HEK293T (cell line): ENCODE results near the gene FDPS.

ENCODE experiments used
- CTCF ChIA-PET: fragments of 350-600 bp; formaldehyde crosslinking; extraction: SDS; loops from one replicate; lab custom pipeline; 2021; ENCODE audit warnings: antibody characterized with exemption, inconsistent platforms; lab: Yijun Ruan, JAX
- POLR2A ChIA-PET: fragments of 350-600 bp; formaldehyde crosslinking; extraction: SDS; loops from one replicate; lab custom pipeline; 2020; ENCODE audit warnings: antibody characterized with exemption, inconsistent platforms; lab: Yijun Ruan, JAX
- DNase-seq: peaks from one replicate; pipeline ENCODE4 v3.0.0; 2012; ENCODE audit warnings: mixed read lengths; ENCODE audit errors: extremely low spot score
- ARNT ChIP-seq: fragments of 450-650 bp; IDR thresholded peaks from 2 replicates; pipeline ENCODE4 v1.6.1; 2017; ENCODE audit warnings: mild to moderate bottlenecking
- BHLHE40 ChIP-seq: fragments of 450-650 bp; IDR thresholded peaks from 2 replicates; pipeline ENCODE4 v1.6.1; 2016; ENCODE audit warnings: mild to moderate bottlenecking, moderate library complexity, borderline replicate concordance
- CTBP1 ChIP-seq: fragments of 450-650 bp; IDR thresholded peaks from 2 replicates; pipeline ENCODE4 v1.6.1; 2016; ENCODE audit warnings: borderline replicate concordance
- ELF4 ChIP-seq: fragments of 450-650 bp; IDR thresholded peaks from 2 replicates; pipeline ENCODE4 v1.6.1; 2017; ENCODE audit warnings: antibody characterized with exemption
- FOXA1 ChIP-seq: fragments of 450-650 bp; IDR thresholded peaks from 2 replicates; pipeline ENCODE4 v1.6.1; 2016; ENCODE audit warnings: mild to moderate bottlenecking
- FOXK2 ChIP-seq: fragments of 450-650 bp; IDR thresholded peaks from 2 replicates; pipeline ENCODE4 v1.6.1; 2016; ENCODE audit warnings: mild to moderate bottlenecking
- FOXM1 ChIP-seq: fragments of 450-650 bp; IDR thresholded peaks from 2 replicates; pipeline ENCODE4 v1.6.1; 2017; ENCODE audit warnings: mild to moderate bottlenecking, borderline replicate concordance
- HDGF ChIP-seq: fragments of 450-650 bp; IDR thresholded peaks from 2 replicates; pipeline ENCODE4 v1.6.1; 2017; ENCODE audit warnings: antibody characterized with exemption, borderline replicate concordance
- L3MBTL2 ChIP-seq: fragments of 450-650 bp; conservative IDR thresholded peaks from 2 replicates; pipeline ENCODE4 v1.6.1; 2016; ENCODE audit warnings: mild to moderate bottlenecking
- LEF1 ChIP-seq: fragments of 450-650 bp; IDR thresholded peaks from 2 replicates; pipeline ENCODE4 v1.6.1; 2017; ENCODE audit warnings: mild to moderate bottlenecking, borderline replicate concordance
- NFRKB ChIP-seq: fragments of 450-650 bp; IDR thresholded peaks from 2 replicates; pipeline ENCODE4 v1.6.1; 2016; ENCODE audit warnings: mild to moderate bottlenecking, moderate library complexity
- SP1 ChIP-seq: fragments of 450-650 bp; IDR thresholded peaks from 2 replicates; pipeline ENCODE4 v1.6.1; 2017
- SUZ12 ChIP-seq: fragments of 450-650 bp; IDR thresholded peaks from 2 replicates; pipeline ENCODE4 v1.6.1; 2016; ENCODE audit warnings: mild to moderate bottlenecking
- TARDBP ChIP-seq: fragments of 450-650 bp; IDR thresholded peaks from 2 replicates; pipeline ENCODE4 v1.6.1; 2016
- ZNF384 ChIP-seq: fragments of 450-650 bp; IDR thresholded peaks from 2 replicates; pipeline ENCODE4 v1.6.1; 2016
- TF ChIP-seq, protein P1 (sequence below): fragments of 450-650 bp; IDR thresholded peaks from 2 replicates; pipeline ENCODE4 v1.6.1; 2016

The FDPS gene

DNA sequence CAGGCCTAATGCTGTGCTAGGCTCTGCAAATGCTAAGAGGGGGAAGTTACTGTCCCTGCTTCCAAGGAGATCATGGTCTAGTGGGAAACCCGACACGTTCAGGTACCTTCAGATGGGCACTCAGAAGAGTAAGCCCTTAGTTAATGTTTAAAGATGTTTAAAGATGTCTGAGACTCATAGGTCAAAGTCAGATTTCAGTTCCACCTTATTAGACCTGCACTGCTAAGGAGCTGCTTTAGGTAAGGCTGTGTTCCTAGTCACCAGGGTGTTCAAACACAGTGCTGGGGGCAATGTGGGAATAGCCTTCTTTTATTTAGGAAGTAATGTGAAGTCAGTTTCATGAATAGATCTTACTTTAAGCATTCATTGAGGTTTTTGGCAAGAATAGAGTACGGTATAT, 8.3 kb downstream of the FDPS start:
- ChIA-PET CTCF (interaction anchor here (1.3 to 3.1 kb wide), 2 partner anchors 38 to 66 kb away, joined by 3 to 12 read pairs; no protein-coding TSS in a partner anchor), POLR2A (interaction anchor here (0.8 to 1.3 kb wide), 3 partner anchors 9 to 66 kb away, joined by 3 to 5 read pairs (median 4); partner anchors contain the start of gene FDPS)
- TF ChIP-seq FOXM1 = no peak
- no peak for TF ChIP-seq LEF1
- no peak for TF ChIP-seq NFRKB
- TF ChIP-seq ELF4 = no peak
- TF ChIP-seq ARNT = no peak
- no peak for TF ChIP-seq HDGF
- TF ChIP-seq, protein P1, sequence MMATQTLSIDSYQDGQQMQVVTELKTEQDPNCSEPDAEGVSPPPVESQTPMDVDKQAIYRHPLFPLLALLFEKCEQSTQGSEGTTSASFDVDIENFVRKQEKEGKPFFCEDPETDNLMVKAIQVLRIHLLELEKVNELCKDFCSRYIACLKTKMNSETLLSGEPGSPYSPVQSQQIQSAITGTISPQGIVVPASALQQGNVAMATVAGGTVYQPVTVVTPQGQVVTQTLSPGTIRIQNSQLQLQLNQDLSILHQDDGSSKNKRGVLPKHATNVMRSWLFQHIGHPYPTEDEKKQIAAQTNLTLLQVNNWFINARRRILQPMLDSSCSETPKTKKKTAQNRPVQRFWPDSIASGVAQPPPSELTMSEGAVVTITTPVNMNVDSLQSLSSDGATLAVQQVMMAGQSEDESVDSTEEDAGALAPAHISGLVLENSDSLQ = no peak
- no peak for TF ChIP-seq FOXK2
- no peak for TF ChIP-seq TARDBP
- no peak for TF ChIP-seq BHLHE40
- no peak for TF ChIP-seq ZNF384
- no peak for TF ChIP-seq SP1
- TF ChIP-seq SUZ12 = no peak
- no peak for TF ChIP-seq FOXA1
- DNase-seq = no peak

DNA sequence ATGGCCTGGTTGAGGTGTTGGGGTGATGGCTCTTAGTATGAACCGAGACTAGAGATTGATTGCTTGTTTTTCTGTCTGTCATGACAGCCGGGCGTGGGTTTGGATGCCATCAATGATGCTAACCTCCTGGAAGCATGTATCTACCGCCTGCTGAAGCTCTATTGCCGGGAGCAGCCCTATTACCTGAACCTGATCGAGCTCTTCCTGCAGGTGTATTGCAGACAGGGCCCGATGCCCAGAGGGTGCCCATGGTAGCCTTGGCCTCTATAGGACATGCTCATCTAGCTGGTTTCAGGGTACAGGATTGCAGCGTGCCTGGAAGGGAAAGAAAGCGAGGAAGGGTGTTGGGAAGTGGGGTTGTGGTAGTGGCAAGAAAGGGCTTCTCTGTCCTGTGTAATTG, 9.4 kb downstream of the FDPS start:
- ChIA-PET CTCF (interaction anchor here (1.3 to 3.1 kb wide), 2 partner anchors 39 to 67 kb away, joined by 3 to 12 read pairs; no protein-coding TSS in a partner anchor), POLR2A (interaction anchor here (0.9 to 2.2 kb wide), 5 partner anchors 10 to 124 kb away, joined by 4 to 8 read pairs (median 5); partner anchors contain the start of genes CLK2 and FDPS)
- no peak for DNase-seq

DNA sequence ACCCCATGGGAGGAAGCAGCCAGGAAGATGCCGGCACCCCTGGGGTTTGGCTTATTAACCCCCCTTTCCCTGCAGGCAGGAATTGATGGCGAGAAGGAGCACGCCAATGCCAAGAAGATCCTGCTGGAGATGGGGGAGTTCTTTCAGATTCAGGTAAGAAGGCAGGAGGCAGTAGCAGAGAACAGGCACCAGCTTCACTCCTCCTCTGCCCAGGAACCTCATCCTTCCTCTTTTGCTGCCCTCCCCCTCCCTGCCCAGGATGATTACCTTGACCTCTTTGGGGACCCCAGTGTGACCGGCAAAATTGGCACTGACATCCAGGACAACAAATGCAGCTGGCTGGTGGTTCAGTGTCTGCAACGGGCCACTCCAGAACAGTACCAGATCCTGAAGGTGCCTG, 10.9 kb downstream of the FDPS start:
- DNase-seq = no peak
- CTCF ChIA-PET = interaction anchor here (0.5 to 7.5 kb wide), 2 partner anchors 68 to 393 kb away, joined by 3 to 62 read pairs; no protein-coding TSS in a partner anchor
- TF ChIP-seq FOXK2 (no peak), SP1 (no peak), BHLHE40 (no peak), ARNT (no peak), FOXA1 (no peak), FOXM1 (no peak), LEF1 (no peak), NFRKB (no peak), CTBP1 (no peak), TARDBP (no peak), L3MBTL2 (no peak), ELF4 (no peak)
- TF ChIP-seq, protein P1 = no peak
- POLR2A ChIA-PET = interaction anchor here (1.0 to 2.2 kb wide), 4 partner anchors 12 to 126 kb away, joined by 3 to 8 read pairs (median 6); no protein-coding TSS in a partner anchor

More for the DNA sequence above, 9.4 kb downstream of the FDPS start:
- TF ChIP-seq FOXA1 = no peak
- TF ChIP-seq L3MBTL2 = no peak
- TF ChIP-seq FOXK2 = no peak
- no peak for TF ChIP-seq FOXM1
- no peak for TF ChIP-seq NFRKB
- TF ChIP-seq ARNT = no peak
- TF ChIP-seq ZNF384 = no peak
- TF ChIP-seq CTBP1 = no peak
- TF ChIP-seq TARDBP = no peak
- TF ChIP-seq, protein P1 = no peak
- TF ChIP-seq SP1 = no peak
- TF ChIP-seq BHLHE40 = no peak

DNA sequence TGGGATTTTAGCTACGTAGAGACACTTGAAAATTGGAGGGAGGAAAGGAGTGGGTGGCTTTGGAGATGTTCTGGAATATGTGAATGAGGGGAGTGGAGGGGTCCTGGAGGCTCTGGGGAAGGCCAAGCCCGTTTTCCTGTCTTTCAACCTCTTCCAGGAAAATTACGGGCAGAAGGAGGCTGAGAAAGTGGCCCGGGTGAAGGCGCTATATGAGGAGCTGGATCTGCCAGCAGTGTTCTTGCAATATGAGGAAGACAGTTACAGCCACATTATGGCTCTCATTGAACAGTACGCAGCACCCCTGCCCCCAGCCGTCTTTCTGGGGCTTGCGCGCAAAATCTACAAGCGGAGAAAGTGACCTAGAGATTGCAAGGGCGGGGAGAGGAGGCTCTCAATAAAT, 11.6 kb downstream of the FDPS start:
- DNase-seq = no peak
- ChIA-PET POLR2A (interaction anchor here (1.0 to 1.2 kb wide), 4 partner anchors 13 to 126 kb away, joined by 3 to 4 read pairs (median 3); partner anchors contain the start of gene SCAMP3), CTCF (interaction anchor here (7.5 kb wide), 1 partner anchor 69 kb away, joined by 62 read pairs; no protein-coding TSS in a partner anchor)
- TF ChIP-seq TARDBP = no peak
- TF ChIP-seq, protein P1 = no peak
- no peak for TF ChIP-seq ARNT

DNA sequence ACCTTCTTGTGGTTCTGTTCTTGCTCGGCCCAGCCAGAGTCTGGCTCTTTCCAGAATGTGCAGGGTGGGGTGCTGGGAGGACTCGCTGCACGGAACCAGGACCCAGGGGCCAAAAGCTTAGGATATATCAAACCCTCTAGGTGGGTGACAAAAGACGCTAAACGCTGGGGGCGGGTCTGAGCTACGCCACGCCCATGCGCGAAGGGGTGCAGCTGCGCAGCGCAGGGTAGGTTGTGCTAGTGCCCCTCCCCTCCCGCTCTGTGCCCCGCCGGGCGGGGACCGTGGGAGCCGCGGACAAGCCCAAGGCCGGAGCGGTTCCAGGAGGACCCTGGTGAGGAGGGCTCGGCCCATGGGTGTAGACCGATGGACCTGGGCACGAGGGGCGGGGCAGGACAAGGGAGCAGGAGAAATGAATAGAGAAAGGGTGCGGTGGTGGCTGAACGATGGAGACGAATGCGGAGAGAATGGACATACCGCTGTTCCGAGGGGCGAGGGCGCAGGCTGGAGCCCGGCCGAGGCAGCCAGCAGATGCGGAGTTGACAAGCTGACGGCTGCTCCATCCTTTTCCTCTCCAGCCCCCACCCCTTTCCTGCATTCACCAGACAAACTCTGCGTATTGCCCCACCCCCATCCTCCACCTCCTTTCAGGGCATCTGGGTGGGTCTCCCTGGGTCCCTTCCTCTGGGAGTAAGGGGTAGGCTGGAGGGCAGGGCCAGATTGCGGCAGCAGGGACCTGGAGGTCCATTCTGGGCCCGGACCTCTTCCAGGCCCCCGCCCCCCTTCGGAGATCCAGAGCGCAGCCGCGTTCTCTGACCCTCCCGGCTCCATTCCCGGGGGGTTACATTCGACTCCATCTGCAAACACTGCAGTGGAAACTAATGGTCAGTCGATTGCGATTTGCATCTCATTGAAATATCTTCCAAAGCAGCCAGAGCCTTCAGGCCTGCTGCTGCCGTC, 12.3 kb downstream of the FDPS start, which contains the start of gene RUSC1:
Gene RUSC1, plus strand, starts transcription at position 234 of the 957 bp plus-strand sequence. CDS start 880 bp downstream, outside the sequence.
- POLR2A ChIA-PET = interaction anchor here (1.0 to 6.0 kb wide), 10 partner anchors 9 to 126 kb away, joined by 3 to 43 read pairs (median 6); partner anchors contain the start of genes CLK2 and SCAMP3
- CTCF ChIA-PET = interaction anchor here (7.5 kb wide), 1 partner anchor 70 kb away, joined by 62 read pairs; no protein-coding TSS in a partner anchor
- no peak for TF ChIP-seq CTBP1
- no peak for DNase-seq
